ENCODE results near the gene RFC4.
"Not testable (repeated sequence)": the region's sequence is repeated elsewhere in the genome, so short reads cannot be mapped to it uniquely, and the experiment has no call there.

RFC4 gene

GRCh38 chr3:186810336-186810996, 4.2 kb upstream of the RFC4 start:
- no peaks in the 10 kb centered on the region for H4K20me1 ChIP-seq (ENCODE audit: insufficient read depth, low read length)
- peaks cover 1% of the 10 kb centered on the region; the same call in 1 of the 2 replicates for H3K36me3 ChIP-seq (ENCODE audit: insufficient read depth, low read length)
- ATAC-seq (ENCODE audit: insufficient read depth, low read depth), result no peak
- TF ChIP-seq EZH2 (IDR thresholded peaks at IDR 0.05; ENCODE audit: borderline replicate concordance, low read depth, low read length, severe bottlenecking) (no peak), CTCF (IDR thresholded peaks at IDR 0.05; ENCODE audit: borderline replicate concordance, extremely low read depth, low read length, poor library complexity, severe bottlenecking) (no peak)
- no peak overlapping the region for H3K9ac ChIP-seq (ENCODE audit: low read depth, low read length)
- H3K79me2 ChIP-seq (ENCODE audit: insufficient read depth, low read length), result peaks cover 17% of the 10 kb centered on the region
- no peak overlapping the region for H3K4me3 ChIP-seq (ENCODE audit: low read depth in 1 of 2, low read length in 2 of 2)
- peaks cover 22% of the 10 kb centered on the region for H3K4me1 ChIP-seq (ENCODE audit: insufficient read depth, low read length)
- H2AFZ ChIP-seq (ENCODE audit: low read depth, low read length), result no peak overlapping the region
- DNase-seq, result no peak
- no peaks in the 10 kb centered on the region for H3K9me3 ChIP-seq (ENCODE audit: insufficient read depth, low read length, severe bottlenecking)
- no peak overlapping the region for H3K4me2 ChIP-seq (ENCODE audit: insufficient read depth, low read length)
- no peak overlapping the region for H3K27ac ChIP-seq (ENCODE audit: low read length)
- H3K27me3 ChIP-seq (ENCODE audit: insufficient read depth, low read length, poor library complexity), result peaks cover 3% of the 10 kb centered on the region

DNA sequence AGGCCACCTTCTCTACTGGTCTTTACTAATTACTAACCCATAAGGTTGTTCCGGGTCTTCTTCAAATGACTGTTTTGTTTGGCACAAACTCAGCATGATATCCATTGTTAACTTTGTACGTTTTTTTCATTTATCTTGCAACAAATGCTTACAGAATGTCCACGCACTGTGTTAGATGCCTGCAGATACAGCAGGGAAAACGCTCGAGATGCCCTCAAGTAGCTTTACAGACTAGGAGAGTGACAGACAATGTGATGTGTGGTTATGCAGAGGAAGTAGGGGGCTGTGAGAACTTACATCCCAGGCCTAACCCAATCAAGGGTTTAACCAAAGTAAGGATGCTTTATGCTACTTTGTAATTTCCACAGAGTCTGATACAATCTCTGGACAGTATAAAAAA, 949 bp upstream of the RFC4 start:
- Histone ChIP-seq H3K27ac (ENCODE audit: low read length) (peak overlapping the region; percentile 98), H3K4me3 (ENCODE audit: low read depth in 1 of 2, low read length in 2 of 2) (peak overlapping the region; percentile 82 to 88; a peak in 3 of 4 replicates), H3K79me2 (ENCODE audit: insufficient read depth, low read length) (peaks cover 49% of the 10 kb centered on the region), H3K4me1 (ENCODE audit: insufficient read depth, low read length) (peaks cover 45% of the 10 kb centered on the region), H3K9ac (ENCODE audit: low read depth, low read length) (peak overlapping the region; percentile 91), H3K4me2 (ENCODE audit: insufficient read depth, low read length) (peak overlapping the region; percentile 80), H2AFZ (ENCODE audit: low read depth, low read length) (peak overlapping the region; percentile 99), H3K36me3 (ENCODE audit: insufficient read depth, low read length) (peaks cover 32% of the 10 kb centered on the region), H3K27me3 (ENCODE audit: insufficient read depth, low read length, poor library complexity) (no peaks in the 10 kb centered on the region), H3K9me3 (ENCODE audit: insufficient read depth, low read length, severe bottlenecking) (no peaks in the 10 kb centered on the region), H4K20me1 (ENCODE audit: insufficient read depth, low read length) (peaks cover 5% of the 10 kb centered on the region; the same call in 1 of the 2 replicates)
- ATAC-seq (ENCODE audit: insufficient read depth, low read depth) (peak; percentile 73), DNase-seq (peak; percentile 40)
- TF ChIP-seq CTCF (IDR thresholded peaks at IDR 0.05; ENCODE audit: borderline replicate concordance, extremely low read depth, low read length, poor library complexity, severe bottlenecking), result no peak
- no peak for TF ChIP-seq EZH2 (IDR thresholded peaks at IDR 0.05; ENCODE audit: borderline replicate concordance, low read depth, low read length, severe bottlenecking)

DNA sequence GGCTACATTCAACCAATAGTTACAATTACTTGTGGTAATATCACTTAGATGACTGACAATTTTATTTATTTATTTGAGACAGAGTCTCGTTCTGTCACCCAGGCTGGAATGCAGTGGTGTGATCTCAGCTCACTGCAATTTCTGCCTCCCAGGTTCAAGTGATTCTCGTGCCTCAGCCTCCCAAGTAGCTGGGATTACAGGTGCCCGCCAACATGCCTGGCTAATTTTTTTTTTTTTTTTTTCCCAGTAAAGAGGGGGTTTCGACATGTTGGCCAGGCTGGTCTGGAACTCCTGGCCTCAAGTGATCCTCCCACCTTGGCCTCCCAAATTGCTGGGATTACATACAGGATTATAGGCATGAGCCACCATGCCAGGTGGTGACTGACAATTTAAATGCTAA, 2.8 kb downstream of the RFC4 start:
- peaks cover 63% of the 10 kb centered on the region for H3K36me3 ChIP-seq (ENCODE audit: insufficient read depth, low read length)
- peaks cover 54% of the 10 kb centered on the region for H3K4me1 ChIP-seq (ENCODE audit: insufficient read depth, low read length)
- ATAC-seq (ENCODE audit: insufficient read depth, low read depth); H3K27ac ChIP-seq (ENCODE audit: low read length); H3K4me2 ChIP-seq (ENCODE audit: insufficient read depth, low read length); H3K9ac ChIP-seq (ENCODE audit: low read depth, low read length); DNase-seq; H3K27me3 ChIP-seq (ENCODE audit: insufficient read depth, low read length, poor library complexity); H4K20me1 ChIP-seq (ENCODE audit: insufficient read depth, low read length); H2AFZ ChIP-seq (ENCODE audit: low read depth, low read length); H3K9me3 ChIP-seq (ENCODE audit: insufficient read depth, low read length, severe bottlenecking); H3K4me3 ChIP-seq (ENCODE audit: low read depth in 1 of 2, low read length in 2 of 2): not testable (repeated sequence)
- H3K79me2 ChIP-seq (ENCODE audit: insufficient read depth, low read length), result peaks cover 83% of the 10 kb centered on the region

DNA sequence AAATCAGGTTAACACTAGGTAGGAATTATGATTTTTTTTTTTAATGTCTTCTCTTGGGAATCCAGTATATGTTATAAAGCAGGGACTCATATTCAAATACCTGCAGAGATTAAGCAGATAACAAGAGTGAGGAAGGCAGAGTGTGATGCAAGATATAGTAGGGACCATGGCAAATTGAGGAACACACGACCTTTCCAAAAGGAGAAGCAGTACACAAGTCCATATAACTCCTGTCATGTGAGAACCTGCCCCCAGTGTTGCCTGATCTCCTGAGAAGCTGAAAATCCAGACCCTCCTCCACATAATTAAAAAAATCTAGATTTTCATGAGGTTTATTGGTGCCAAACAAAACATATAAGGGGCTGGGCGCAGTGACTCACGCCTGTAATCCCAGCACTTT, 3.6 kb downstream of the RFC4 start:
- Histone ChIP-seq H3K4me3 (ENCODE audit: low read depth in 1 of 2, low read length in 2 of 2) (no peak overlapping the region), H3K79me2 (ENCODE audit: insufficient read depth, low read length) (peaks cover 91% of the 10 kb centered on the region), H3K27ac (ENCODE audit: low read length) (no peak overlapping the region), H3K9me3 (ENCODE audit: insufficient read depth, low read length, severe bottlenecking) (no peaks in the 10 kb centered on the region), H3K9ac (ENCODE audit: low read depth, low read length) (no peak overlapping the region), H4K20me1 (ENCODE audit: insufficient read depth, low read length) (peaks cover 15% of the 10 kb centered on the region; the same call in 1 of the 2 replicates), H3K36me3 (ENCODE audit: insufficient read depth, low read length) (peaks cover 70% of the 10 kb centered on the region), H2AFZ (ENCODE audit: low read depth, low read length) (no peak overlapping the region), H3K27me3 (ENCODE audit: insufficient read depth, low read length, poor library complexity) (no peaks in the 10 kb centered on the region), H3K4me2 (ENCODE audit: insufficient read depth, low read length) (0 out of 2 replicates have a peak overlapping the region, but pooled peaks have one; percentile 4), H3K4me1 (ENCODE audit: insufficient read depth, low read length) (peaks cover 50% of the 10 kb centered on the region)
- DNase-seq, result no peak
- ATAC-seq (ENCODE audit: insufficient read depth, low read depth), result no peak
- no peak for TF ChIP-seq EZH2 (IDR thresholded peaks at IDR 0.05; ENCODE audit: borderline replicate concordance, low read depth, low read length, severe bottlenecking)

Measured in DND-41 (cell line).